Retinal pigment epithelial cell (primary cell): ENCODE data around the gene SLC22A2.

Experiments
- DNase-seq: peaks from one replicate; pipeline ENCODE4 v3.0.0-alpha.2; 2010; ENCODE audit warnings: low read depth
- H3K4me3 ChIP-seq: 2 replicates; pipeline ENCODE4 v1.5.1; 2011; ENCODE audit warnings: mild to moderate bottlenecking, low read length, control low read depth, moderate library complexity
- CTCF ChIP-seq: conservative IDR thresholded peaks from 2 replicates; pipeline ENCODE4 v1.5.1; 2011; ENCODE audit warnings: low read depth, low read length, control low read depth, inconsistent platforms

Gene SLC22A2

DNA sequence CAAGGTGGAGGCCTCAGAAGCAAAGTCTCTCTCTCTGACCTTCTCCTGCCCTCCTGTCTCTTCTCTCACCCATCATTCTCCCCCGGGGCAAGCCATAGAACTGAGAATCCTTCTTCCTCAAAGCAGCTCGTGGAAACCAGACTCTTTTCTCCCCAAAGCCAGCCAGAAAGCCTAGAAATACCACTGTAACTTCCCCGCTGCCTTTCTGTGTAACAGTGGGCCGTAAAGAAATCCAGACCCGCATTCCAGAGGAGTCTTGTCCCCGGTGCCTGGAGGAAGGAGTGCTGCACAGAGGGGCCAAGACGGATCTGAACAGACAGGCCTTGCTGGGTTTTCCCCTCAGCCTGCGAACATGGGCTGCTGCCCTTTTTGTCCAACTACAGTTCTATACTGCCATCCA is 977 bp upstream of the SLC22A2 start:
- TF ChIP-seq CTCF = no peak
- no peak overlapping the region for H3K4me3 ChIP-seq
- DNase-seq = no peak

DNA sequence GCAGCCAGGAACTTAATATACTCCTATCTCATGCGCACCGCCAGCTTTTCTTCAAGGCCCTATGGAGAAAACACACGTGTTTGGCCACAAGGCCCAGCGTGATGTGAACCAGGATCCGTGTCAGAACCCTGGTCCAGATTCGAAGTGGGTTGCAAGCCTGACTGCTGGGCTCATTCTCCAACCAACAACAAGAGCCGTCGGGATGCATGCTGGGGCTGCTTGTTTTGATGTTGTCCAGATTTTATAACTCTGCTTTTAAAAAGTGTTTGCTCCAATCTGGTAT is 463 bp upstream of the SLC22A2 start:
- no peak for DNase-seq
- H3K4me3 ChIP-seq = no peak overlapping the region
- TF ChIP-seq CTCF = no peak

DNA sequence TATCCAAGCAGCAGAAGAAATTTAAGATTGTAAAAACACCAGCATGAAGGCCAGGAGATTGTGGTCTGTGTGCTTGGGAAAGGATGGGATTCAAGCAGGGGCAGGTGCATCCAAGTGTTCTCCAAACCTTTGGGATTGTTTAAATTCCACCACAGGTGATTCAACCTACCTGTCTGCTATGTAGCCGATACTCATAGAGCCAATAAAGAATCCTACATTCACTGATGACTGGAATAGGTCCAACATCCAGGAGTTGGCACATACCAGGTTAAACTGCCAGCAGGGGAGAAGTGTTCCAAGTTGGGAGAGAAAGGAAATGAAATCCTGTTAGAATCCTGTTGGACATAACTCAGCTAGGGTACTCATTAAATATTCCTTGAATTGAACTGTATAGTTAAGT is 2.2 kb downstream of the SLC22A2 start:
- TF ChIP-seq CTCF = no peak
- DNase-seq = no peak
- no peak overlapping the region for H3K4me3 ChIP-seq

DNA sequence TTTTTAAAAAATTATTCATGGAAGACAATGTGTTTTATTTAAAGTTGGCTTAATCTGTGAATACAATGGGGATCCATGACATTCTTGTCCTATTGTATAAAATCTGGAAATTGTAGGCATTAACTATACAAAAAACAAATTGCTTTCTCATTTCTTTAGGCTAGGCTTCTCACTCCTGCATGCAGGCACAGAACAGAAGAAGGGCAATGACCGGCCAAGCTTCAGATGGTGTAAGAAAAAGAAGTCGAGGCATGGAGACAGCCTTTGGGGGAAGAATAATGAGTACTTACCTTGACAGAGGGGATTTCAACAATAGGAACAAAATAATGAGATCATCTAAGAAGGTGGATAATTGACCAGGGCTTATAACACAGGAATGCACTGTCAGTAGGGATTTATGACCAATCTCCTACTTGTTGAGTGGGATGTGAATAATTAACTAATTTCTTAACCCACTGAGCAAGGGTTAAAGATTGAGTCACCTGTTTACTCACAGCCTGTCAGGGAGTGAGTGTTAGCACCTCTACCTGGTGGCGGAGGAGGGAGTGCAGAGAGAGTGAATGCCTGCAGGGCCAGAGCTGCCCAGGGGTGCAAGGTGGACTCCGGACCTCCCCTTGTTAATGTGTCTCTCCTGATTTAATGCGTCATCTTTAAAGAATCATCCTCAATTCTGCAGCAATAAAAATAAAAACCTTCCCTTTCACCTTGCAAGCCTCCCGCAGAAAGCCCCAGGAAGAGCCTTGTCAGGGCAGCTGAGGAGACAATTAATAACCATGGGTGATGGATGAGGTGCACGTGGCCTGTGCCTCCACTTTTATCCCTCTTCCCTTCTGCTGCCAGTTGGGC is 3.9 kb downstream of the SLC22A2 start:
- no peak for DNase-seq
- TF ChIP-seq CTCF = no peak
- H3K4me3 ChIP-seq = no peak overlapping the region

- no peak for TF ChIP-seq CTCF
- no peak for DNase-seq
- no peak overlapping the region for H3K4me3 ChIP-seq
Observed at GRCh38 chr6:160253714-160254113, 4.9 kb downstream of the SLC22A2 start.

DNA sequence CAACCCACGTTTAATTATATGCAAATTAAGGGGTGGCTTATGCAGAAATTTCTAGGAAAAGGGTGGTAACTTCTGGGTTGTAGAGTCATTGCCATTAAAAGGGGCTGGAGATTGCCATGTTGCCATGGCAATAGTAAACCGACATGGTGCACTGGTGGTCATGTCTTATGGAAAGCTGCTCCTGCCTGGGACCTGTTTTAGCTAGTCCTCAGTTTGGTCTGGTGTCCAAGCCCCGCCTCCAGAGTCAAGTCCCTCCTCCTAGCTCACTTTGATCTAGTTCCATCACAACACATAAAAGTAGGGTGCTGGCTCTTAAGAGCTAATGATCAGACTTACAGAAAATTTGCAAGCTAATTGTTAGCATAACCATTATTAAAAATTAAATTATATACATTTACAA is 5.3 kb downstream of the SLC22A2 start:
- no peak overlapping the region for H3K4me3 ChIP-seq
- DNase-seq = no peak
- no peak for TF ChIP-seq CTCF

DNA sequence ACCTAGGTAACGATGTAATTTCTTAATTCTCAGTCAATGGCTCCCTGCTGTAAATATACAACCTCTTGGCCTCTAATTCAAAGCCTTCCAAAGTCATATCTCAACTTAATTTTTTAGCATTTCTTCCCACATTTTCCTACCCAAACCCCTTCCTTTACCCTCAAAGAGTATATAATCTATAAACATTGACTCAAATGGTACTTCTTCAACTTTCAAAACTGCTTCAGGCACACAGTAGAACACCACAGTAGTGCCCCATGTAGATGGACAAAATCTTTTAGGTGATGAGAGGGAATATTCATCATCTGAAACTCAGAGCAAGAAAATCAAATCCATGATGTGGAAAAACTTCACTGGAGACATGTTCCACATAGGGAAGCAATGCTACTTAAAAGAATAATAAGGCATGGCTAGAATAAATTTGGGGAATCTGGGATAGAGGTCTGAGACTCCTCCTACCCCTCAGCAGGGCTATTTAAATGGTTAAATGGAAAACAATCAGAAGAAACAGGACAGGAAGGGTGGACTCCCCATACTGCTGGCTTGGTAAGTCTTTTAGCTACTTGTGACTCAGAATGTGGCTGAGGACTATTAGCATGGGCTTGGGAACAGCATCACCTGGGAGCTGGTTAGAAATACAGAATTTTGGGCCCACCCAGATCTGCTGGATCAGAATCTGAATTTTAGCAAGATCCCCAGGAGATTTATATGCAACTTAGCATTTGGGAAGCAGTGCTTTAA is 6.4 kb downstream of the SLC22A2 start:
- no peak for DNase-seq
- no peak for TF ChIP-seq CTCF
- H3K4me3 ChIP-seq = no peak overlapping the region
